OCI-LY7 (cell line): ENCODE measurements around the gene ZBTB20.

Experiments
- CTCF ChIP-seq: fragments of 200-600 bp; sonication (generic); conservative IDR thresholded peaks from 2 replicates; pipeline ENCODE4 v1.5.1; 2014; ENCODE audit warnings: mild to moderate bottlenecking, antibody characterized with exemption, low read length, moderate library complexity, mixed read lengths
- EZH2phosphoT487 ChIP-seq: fragments of 200-600 bp; sonication (generic); IDR thresholded peaks from 2 replicates; pipeline ENCODE4 v1.6.1; 2018; ENCODE audit warnings: low read depth, borderline replicate concordance, mild to moderate bottlenecking, mixed run types, antibody characterized with exemption, low read length, moderate library complexity, mixed read lengths

DNA sequence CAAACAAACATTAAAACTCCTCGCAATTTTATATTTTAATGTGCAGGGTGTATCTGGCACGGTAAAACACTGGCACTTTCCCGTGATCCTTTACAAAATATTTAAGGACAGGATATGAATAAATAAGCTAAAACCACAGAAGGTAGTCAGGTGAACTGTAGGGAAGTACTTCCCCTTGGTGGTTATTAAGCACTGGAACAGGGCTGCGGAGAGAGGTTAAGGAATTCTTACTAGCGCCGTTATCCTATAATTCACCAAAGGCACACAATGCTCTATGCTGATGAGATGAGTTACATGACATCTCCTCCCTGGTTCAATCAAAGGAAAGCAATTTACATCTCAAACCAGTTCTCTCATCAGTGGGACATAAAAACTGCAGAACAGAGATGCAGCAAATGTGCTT is 289.8 kb downstream of the ZBTB20 start:
- no peak for TF ChIP-seq CTCF
- TF ChIP-seq EZH2phosphoT487, result no peak
